K562 (cell line): ENCODE data around the gene CHST14.

Experiments
- POLR2A ChIP-seq: fragments of 450-650 bp; conservative IDR thresholded peaks from 2 replicates; pipeline ENCODE4 v1.6.1; 2016
- ZNF3 ChIP-seq: fragments of 250-450 bp; sonication (Bioruptor Pico); IDR thresholded peaks from 2 replicates; pipeline ENCODE4 v1.5.0; 2021; ENCODE audit warnings: mild to moderate bottlenecking, moderate library complexity

DNA sequence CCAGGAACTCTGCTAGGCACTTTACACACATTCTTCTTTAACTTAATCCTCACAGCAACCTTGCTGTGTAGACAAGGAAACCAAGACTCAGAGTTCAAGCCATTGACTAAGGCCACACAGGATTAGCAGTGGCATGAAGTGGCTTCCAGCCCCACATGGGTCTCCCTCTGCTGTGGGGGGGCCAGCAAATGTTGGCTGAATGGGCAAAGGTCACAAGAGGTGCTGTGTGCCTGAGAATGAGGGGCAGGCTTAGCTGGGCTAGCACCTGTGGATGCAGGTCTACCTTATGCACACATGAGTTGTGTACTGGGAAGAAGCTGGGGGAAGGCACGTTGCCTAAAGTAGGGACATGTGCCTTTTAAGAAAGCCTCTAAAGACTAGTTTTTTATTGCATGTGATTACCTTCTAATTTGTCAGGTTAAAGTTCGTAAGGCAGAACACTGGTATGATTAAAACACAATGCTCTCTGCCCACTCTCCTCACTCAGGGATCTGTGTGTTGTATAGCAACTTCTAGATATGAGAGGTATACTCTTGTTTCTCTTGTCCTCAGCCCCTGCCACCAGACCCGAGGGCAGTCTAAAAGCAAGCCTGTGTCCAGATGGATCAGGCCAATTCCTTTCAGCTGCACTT, 19.1 kb upstream of the CHST14 start:
- TF ChIP-seq ZNF3 (no peak), POLR2A (no peak)
